Ureter (tissue), 1 donor: ENCODE measurements around the gene TNNT1. TPM values are rescaled to one million over a fixed set of nuclear protein-coding genes. Genes with fewer than 3 reads are reported as not detected.
"Not testable (repeated sequence)": the region's sequence is repeated elsewhere in the genome, so short reads cannot be mapped to it uniquely, and the experiment has no call there.

Source experiments
- DNase-seq: peaks from one replicate; pipeline ENCODE4 v3.0.0-alpha.2; 2020; ENCODE audit warnings: low spot score
- total RNA-seq: library from RNA; stranded (reverse); gene quantifications from one replicate; pipeline ENCODE4 v1.2.4, GENCODE V29; 2023
- donor health status: DM: yes; HTN: yes; CAD: no.

Gene TNNT1
- total RNA-seq, 1 donor from 2014 or later: 0.89 TPM

GRCh38 chr19:55111238-55111831 is 37.7 kb downstream of the TNNT1 start:
- no peak for DNase-seq

DNA sequence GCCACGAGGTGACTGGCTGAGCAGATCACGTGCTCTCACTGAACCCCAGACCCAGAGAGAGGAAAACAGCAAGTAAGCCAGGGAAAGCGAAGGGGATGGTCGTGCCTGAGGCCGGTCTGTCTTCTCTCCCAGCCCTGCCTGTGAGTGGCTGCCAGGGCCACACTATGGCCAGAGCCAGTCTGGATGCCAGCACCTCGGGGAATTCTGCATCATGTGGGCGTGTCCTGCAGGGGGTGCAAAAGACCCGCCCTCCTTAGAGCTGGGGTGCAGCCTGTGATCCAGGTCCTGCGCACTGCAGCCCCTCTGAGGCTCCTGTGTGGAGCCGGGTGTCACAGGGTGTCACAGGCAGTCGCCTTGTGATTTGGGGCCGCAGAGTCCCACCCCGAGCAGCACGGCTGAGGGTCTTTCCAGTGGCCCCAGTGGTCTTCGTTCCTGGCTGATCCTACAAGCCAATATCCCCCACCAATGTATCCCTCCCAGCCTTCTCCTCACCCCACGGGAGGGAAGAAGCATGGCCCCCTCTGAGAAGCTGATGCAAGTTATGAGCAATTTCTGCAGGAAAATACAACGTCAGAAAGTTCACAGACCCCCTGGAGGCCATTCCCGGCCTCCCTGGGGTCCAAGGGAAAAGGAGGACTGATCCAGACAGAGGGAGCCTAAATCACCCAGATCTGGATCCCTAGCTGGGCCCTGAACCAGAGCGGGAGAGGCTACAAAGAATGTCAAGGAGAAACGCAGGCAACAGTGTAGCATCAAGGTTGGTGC is 39.3 kb downstream of the TNNT1 start:
- DNase-seq: no peak

- DNase-seq: not testable (repeated sequence)
Observed at GRCh38 chr19:55107252-55107651, 41.8 kb downstream of the TNNT1 start.

GRCh38 chr19:55106591-55106990 is 42.4 kb downstream of the TNNT1 start:
- no peak for DNase-seq

- no peak for DNase-seq
Observed at GRCh38 chr19:55105237-55105636, 43.8 kb downstream of the TNNT1 start.

DNA sequence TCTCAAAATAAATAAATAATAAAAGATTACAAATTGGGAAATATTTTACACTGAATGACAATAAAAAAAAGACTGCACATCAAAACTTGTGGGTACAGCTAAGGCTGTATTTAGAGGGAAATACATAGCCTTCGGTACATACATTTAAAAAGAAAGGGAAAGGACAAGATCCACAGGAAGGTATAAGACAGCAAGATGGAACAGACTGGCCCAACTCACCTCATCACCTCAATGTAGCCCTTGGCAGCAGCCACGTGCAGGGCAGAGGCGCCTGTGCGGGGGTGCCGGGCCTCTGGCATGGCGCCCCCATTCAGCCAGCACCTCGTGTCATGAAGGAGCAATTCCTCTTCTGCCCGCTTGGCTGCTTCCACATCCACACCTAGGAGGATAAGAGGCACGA is 45.8 kb downstream of the TNNT1 start:
- DNase-seq: no peak

DNA sequence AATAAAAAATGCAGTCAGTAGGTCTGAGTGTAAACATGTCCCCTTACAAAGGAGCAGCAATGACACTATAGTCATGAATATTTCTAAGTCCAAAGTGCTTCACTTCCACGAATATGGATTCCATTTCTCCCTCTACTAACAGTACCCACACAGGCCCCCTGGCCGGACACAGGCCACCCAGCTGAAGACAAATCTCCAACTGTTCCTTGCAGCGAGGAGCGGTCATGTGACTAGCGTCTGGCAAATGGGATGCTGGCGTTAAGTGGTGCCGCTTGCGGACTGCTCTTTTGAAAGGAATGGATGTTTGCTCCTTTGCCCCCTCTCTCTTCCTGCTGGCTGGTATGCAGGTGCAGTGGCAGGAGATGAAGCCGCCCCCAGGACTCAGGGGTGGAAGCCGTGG is 47.7 kb downstream of the TNNT1 start:
- no peak for DNase-seq

DNA sequence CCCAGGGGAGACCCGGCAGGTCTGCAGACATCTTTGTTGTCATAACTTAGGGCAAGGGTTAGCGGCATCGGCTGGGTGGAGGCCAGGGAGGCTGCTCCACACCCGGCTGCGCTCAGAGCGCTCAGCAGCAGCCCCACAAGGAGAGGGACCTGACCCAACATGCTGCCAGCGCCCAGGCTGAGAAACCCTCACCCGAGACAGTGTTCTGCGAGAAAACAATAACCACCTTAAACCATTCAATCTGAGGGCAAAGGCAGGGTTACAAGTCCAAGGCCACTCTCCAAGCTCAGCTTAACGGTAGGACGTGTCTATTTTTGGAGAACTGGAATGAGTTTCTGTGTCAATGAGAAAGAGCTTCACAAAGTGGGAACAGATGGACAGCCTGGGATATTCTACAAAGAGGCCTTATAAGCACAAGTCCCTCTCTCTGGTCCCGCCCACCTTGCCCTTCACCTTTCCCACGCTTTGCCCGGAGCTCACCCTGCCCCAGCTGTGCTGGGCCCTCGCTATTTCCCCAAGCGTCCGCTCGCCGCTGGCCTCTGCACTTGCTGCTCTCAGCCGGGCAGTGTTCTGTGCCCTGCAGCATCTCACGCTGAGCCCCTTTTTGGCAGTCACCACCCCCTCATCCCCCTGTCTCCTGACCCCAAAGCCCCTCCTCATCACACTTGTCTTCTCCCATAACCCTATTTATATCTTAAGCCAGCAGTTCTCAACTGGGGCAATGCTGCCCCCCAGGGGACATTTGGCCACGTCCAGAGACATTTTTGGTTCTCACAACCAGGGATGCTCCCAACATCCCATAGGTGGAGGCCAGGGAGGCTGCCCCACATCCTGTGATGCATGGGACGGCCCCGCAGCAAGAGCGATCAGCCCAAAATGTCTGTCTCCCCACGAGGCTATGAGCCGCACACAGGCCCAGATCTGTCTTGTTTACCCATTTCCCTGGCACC is 49.2 kb downstream of the TNNT1 start:
- DNase-seq: no peak

DNA sequence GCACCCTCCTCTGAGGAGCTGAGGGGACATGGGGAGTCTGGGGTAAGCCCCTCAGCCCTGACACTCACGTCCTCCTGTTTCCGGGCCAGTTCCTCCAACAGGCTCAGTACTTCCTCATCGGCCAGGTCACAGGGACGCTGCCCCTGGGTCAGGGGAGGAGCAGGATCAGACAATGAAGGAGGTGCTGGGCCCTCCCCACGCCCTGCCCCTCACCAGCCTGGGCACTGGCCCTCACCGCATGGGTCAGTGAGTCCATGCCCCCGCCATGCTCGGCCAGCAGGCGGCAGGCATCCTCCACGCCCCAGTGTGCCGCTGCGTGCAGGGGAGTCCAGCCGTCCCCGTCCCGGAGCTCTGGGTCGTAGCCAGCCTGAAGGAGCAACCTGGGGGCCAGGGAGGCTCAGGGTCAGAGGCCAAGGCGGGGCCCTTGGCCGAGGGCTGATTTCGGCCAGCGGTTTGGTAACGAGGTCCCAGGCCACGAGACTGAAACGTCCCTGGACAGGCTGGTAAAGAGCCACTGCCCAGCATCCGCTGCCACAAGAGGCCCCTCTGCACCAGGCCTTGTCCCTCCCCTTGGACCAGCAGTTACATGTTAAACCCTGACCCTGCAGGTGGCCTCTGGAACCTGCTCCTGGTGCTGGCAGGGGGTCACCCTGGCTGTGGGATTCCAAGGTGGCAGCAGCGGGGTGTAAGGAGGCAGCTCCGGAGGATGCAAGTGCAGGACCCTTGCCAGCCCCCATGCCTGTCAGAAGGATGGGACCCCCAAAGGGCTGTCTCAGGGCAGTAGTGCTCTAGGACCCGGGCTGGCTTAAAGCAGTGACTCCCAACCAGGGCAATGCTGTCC is 50.1 kb downstream of the TNNT1 start:
- DNase-seq: no peak

DNA sequence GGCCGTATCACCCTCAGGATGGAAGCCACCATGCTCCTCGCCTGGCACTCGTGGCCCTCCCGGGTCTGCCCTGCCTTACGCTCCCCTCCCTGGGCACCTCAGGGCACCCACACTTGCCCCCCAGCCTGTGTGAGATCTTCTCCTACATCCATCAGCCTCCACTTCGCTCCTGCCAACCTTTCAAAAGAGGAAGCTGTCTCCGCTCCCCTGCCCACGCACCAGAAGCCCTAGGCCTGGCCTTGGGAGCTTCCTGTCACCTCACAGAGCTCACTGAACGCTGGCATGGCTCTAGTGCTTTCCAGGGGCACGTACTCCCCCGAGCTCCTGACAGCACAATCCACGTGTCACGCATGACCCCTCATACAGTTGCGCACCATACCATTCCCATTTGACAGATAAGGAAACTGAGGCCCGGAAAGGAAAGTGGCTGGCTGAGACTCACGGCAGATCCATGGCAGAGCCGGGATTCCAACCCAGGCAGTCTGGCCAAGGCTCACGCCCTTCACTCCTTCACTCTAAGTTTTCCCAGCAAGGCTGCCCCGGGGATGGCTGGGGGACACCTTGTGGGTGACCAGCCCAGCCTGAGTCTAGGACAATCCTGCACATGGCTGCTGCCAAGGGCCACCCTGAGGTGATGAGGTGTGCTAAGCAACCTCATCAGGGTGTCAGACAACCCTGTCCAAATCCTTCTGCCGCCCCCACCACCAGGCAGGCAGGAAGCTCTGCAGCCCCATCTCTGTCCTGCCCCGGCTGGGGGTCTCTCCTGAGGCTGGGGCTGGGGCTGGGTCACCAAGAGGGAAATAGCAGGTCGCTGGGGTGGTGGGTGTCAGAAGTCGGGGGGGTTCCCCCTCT is 50.9 kb downstream of the TNNT1 start:
- no peak for DNase-seq

DNA sequence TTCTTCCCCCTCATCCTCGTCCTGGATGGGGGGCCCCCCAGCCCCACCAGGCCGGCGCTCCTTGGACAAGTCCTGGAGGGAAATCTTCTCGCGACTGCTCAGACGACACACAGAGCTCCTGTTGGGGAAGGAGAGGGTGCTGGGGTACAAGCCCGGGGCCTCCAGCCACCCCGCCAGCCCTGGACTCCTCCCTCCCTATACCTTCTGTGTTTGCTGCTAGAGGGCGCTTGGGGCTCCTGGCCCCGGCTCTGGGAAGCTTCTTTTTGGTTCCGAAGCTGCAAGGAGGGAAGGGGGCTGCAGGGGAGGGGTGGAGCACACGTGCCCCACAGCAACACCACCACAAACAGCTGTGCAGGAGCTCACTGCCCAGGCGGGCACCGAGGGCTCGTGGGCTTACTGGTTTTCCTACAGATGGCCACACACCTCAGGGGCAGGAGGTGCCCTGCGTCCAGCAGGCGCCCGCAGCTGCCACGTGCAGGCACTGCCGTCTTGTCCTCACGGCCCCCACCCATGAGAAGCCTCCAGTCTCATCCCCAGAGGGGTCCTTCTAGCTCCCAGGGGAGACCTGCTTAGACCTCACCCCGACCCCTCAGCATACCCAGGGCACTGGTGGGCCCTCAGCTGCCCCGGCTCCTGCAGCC is 52.8 kb downstream of the TNNT1 start:
- peak; percentile 34 for DNase-seq

DNA sequence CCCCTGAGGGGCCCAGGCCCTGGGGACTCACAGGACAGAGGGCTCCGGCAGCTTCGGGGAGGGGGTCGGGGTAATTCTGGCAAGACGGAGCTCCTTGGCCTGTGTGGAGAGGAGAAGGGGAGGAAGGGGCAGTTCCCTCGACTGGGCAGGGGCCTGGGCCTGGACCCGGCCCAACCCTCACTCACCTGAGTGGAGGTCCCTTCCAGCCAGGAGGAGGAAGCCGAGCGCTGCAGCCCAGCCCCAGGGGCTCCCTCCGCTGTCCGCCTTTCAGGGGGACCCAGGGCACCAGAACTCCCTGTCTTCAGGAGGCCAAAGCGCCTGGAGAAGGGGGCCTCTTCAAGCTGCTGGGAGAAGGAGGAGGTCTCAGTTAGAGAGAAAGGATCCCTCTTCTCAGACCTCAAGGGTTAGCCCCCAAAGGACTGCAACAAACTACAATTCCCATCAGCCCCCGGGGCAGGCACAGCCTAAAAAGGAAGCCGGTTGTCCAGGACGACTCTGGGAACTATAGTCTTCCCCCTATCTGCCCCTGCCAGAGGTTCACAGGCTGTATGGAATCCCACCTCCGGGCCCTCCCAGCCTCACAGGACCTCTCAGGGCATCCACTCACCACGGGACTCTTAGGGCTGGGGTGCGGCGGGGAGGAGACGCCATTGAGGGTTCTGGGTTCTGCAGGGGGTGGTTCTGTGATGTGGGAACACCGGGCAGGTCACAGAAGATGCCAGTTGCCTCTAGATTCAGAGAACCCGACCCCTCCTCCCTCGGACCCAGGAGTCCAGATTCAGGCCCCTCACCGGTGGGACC is 53.5 kb downstream of the TNNT1 start:
- peak; percentile 39 for DNase-seq

- no peak for DNase-seq
Observed at GRCh38 chr19:55094456-55095259, 54.3 kb downstream of the TNNT1 start.

DNA sequence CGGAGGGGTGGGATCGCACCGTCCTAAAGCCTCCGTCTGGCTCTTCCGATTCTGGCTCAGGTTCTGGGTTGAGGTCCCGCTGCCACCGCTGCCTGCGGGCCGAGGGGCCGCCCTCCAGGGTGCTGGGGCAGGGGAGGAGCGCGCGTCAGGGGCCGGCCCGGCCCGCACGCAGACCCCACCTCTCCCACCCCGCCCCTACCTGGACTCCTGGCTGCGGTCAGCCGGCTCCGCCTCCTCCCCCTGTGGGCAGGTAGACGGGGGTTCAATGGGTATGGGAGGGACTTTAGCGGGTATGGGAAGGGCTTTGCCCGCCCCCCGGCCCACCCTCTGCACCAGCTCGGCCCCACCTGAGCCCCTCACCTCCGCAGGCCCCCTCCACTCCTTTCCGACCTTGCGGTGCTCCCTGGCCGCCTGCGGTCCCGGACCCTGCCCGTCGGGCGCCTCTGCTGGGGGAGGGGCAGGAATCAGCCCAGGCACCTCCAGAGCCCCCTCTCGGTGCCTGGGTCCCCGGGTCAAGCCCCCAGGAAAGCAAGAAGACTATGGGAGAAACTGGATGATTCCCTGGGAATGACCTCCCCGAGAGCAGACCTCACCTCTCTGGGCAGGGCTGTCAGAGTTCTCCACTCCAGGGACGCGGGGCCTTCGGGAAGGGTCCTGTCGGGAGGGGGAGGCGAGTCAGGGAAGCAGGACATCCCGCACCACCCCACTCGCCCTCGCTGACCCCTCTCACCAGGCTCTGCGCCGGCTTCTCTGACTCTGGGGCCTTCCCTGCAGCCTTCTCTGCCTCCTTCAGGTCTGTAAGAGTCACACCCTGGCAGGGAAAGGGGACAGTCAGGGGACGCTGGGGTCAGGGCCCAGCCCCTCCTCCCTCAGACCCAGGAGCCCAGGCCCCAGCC is 56.3 kb downstream of the TNNT1 start:
- DNase-seq: no peak

DNA sequence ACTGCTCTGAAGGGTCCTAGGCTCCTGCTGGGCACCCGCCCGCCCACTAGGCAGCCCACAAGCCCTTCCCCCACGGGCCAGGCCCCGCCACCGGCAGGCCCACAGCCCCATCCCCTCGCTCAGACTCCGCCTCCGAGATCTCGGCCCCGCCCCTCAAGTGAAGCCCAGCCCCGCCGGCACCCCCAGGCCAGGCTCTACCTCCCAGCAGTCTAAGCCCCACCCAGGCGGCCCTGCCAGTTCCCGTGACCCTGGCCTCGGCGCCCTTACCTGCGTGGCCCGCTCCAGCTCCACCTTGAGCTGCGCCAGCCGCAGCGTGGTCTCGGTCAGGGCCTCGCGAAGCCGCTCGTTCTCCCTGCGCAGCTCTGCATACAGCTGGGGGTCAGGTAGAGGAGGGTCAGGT is 57.1 kb downstream of the TNNT1 start:
- DNase-seq: no peak

DNA sequence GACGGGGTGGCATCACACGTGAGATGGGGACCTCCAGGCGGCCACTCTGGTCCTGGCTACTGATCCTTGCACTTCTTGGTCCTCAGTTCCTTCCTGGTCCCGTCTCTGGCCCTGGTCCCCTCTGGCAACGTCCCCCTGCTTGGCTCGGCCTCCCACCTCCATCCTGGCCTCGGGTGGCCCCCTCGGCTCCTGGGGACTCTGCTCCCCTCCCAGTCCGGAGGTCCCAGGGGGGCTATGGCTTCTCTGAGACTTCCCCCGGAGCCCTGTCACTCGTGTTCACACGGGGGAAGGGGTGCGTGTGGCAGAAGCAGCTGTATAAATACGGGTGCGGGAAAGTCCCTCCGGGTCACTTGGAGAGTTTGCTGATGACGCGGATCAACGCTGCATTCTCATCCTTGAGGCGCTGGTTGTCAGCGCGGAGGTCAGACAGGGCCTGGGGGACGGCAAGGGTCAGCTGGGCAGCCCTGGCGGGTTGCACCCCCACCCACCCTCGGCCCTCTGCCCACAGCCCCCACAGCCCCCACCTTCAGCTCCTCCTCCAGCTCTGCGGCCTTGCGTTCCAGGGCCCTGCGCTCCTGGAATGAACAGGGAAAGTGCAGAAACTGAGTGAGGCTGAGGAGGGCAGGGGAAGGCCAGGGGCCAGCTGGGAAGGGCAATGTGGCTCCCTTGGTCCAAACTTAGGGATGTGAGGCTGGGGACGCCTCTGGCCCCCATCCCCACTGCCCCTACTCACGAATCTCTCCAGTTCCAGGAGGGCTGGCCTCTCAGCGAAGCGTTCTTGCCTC is 57.7 kb downstream of the TNNT1 start:
- no peak for DNase-seq

- DNase-seq: no peak
Observed at GRCh38 chr19:55090564-55090963, 58.4 kb downstream of the TNNT1 start.
